Keratinocyte (primary cell): ENCODE data around the gene TAS1R3.

Experiments used
- CTCF ChIP-seq, 3 experiments: IDR thresholded peaks in 1 of 3; conservative IDR thresholded peaks in 1 of 3; optimal IDR thresholded peaks in 1 of 3; 2 replicates in 2 of 3; 3 replicates in 1 of 3; pipeline versions ENCODE3 to v1.5.1; 2011; ENCODE audit warnings: low read length in 3 of 3, mild to moderate bottlenecking in 3 of 3, moderate library complexity in 2 of 3, control low read depth in 1 of 3, inconsistent platforms in 1 of 3; ENCODE audit not compliant: insufficient read depth in 2 of 3; ENCODE audit errors: extremely low read depth in 1 of 3
- EZH2 ChIP-seq: IDR thresholded peaks from one replicate; pipeline ENCODE4 v1.6.1; 2012; ENCODE audit warnings: inconsistent platforms, mild to moderate bottlenecking, low read length, moderate library complexity

GRCh38 chr1:1306070-1306660 is 24.9 kb upstream of the TAS1R3 start:
- TF ChIP-seq CTCF (optimal IDR thresholded peaks at IDR 0.05 in 1 of 3, IDR thresholded peaks at IDR 0.05 in 1 of 3, conservative IDR thresholded peaks at IDR 0.05 in 1 of 3; ENCODE audit: extremely low read depth in 1 of 3, insufficient read depth in 2 of 3, low read length in 3 of 3): peak in 2 of 3 experiments; percentile 12 to 20
- no peak for TF ChIP-seq EZH2
